Tibial artery (tissue), 4 donors: ENCODE data around the gene HID1.
A peak's percentile ranks its signal among the peaks of the same experiment; 100 is the strongest.

Source experiments
- DNase-seq, 2 donors: peaks; one replicate each; pipeline ENCODE4 v3.0.0-alpha.2; 2019
- H3K27ac ChIP-seq, 2 donors: fragments of 200-600 bp; sonication (generic) in 1 of 2; 1 replicate in 1 of 2; 2 replicates in 1 of 2; pipeline ENCODE4 v1.5.1; 2018 to 2019; ENCODE audit warnings: mild to moderate bottlenecking in 1 of 2
- H3K27me3 ChIP-seq, 2 donors: fragments of 200-600 bp; sonication (generic) in 1 of 2; one replicate each; pipeline versions ENCODE4 v1.5.1 to v1.6.0; 2016 to 2019
- H3K36me3 ChIP-seq, 3 donors: fragments of 200-600 bp; sonication (generic) in 2 of 3; one replicate each; pipeline ENCODE4 v1.5.1; 2016 to 2019; ENCODE audit warnings: mild to moderate bottlenecking in 2 of 3
- H3K4me1 ChIP-seq, 4 donors: fragments of 200-600 bp; sonication (generic) in 2 of 4; 1 replicate in 3 of 4; 2 replicates in 1 of 4; pipeline ENCODE4 v1.5.1; 2016 to 2019
- H3K4me3 ChIP-seq, 2 donors: fragments of 200-600 bp; sonication (generic) in 1 of 2; 1 replicate in 1 of 2; 2 replicates in 1 of 2; pipeline ENCODE4 v1.5.1; 2018 to 2019; ENCODE audit warnings: mild to moderate bottlenecking in 2 of 2
- H3K9me3 ChIP-seq, 3 donors: fragments of 200-600 bp; sonication (generic) in 1 of 3; one replicate each; pipeline ENCODE4 v1.5.1; 2016 to 2019
- CTCF ChIP-seq, 2 experiments: fragments of 200-600 bp in 1 of 2; fragments of 450-650 bp in 1 of 2; IDR thresholded peaks; one replicate each; pipeline ENCODE4 v1.5.1; 2017 to 2019; ENCODE audit warnings: antibody characterized with exemption in 2 of 2, mild to moderate bottlenecking in 1 of 2, moderate library complexity in 1 of 2
- intact Hi-C: fragments of 100-400 bp; cut with DNase I; formaldehyde crosslinking; loops from one replicate; pipeline ENCODE4 v1.15.0; 2023; ENCODE audit warnings: low total_unique reads

The HID1 gene

GRCh38 chr17:74978240-74978639 lies 5.7 kb upstream of the HID1 start:
- Histone ChIP-seq H3K9me3 (no peaks in the 10 kb centered on the region), H3K36me3 (no peaks in the 10 kb centered on the region), H3K27ac (no peak overlapping the region), H3K4me3 (no peak overlapping the region), H3K27me3 (peaks cover 0 to 8% of the 10 kb centered on the region in 2 donors), H3K4me1 (peaks cover 0 to 14% (median 11%) of the 10 kb centered on the region in 4 donors)
- no peak for DNase-seq
- no peak for TF ChIP-seq CTCF (IDR thresholded peaks at IDR 0.05)
- intact Hi-C loops: no loop called here

- no peaks in the 10 kb centered on the region for H3K9me3 ChIP-seq
- no peak for TF ChIP-seq CTCF (IDR thresholded peaks at IDR 0.05)
- no peak for DNase-seq
- H3K4me3 ChIP-seq: no peak overlapping the region
- no peak overlapping the region for H3K27ac ChIP-seq
- peaks cover 0 to 8% of the 10 kb centered on the region in 2 donors for H3K27me3 ChIP-seq
- H3K4me1 ChIP-seq: peaks cover 0 to 18% (median 12%) of the 10 kb centered on the region in 4 donors
- intact Hi-C loops: no loop called here
- H3K36me3 ChIP-seq: no peaks in the 10 kb centered on the region
Measured at GRCh38 chr17:74977802-74978201, 5.2 kb upstream of the HID1 start.

- TF ChIP-seq CTCF (IDR thresholded peaks at IDR 0.05): no peak
- no peaks in the 10 kb centered on the region for H3K36me3 ChIP-seq
- H3K27ac ChIP-seq: no peak overlapping the region
- no peak overlapping the region for H3K4me3 ChIP-seq
- H3K27me3 ChIP-seq: peaks cover 0 to 26% of the 10 kb centered on the region in 2 donors
- H3K9me3 ChIP-seq: no peaks in the 10 kb centered on the region
- intact Hi-C loops: no loop called here
- DNase-seq: no peak
- H3K4me1 ChIP-seq: peaks cover 0 to 21% (median 17%) of the 10 kb centered on the region in 4 donors
Measured at GRCh38 chr17:74975943-74976342, 3.4 kb upstream of the HID1 start.

GRCh38 chr17:74972973-74973328 lies 392 bp upstream of the HID1 start:
- intact Hi-C loops: no loop called here
- Histone ChIP-seq H3K4me3 (peak overlapping the region; percentile 55 to 72), H3K9me3 (no peaks in the 10 kb centered on the region), H3K27ac (no peak overlapping the region), H3K4me1 (peaks cover 0 to 29% (median 17%) of the 10 kb centered on the region in 4 donors), H3K36me3 (no peaks in the 10 kb centered on the region), H3K27me3 (peaks cover 0 to 44% of the 10 kb centered on the region in 2 donors)
- no peak for DNase-seq
- no peak for TF ChIP-seq CTCF (IDR thresholded peaks at IDR 0.05)

GRCh38 chr17:74971842-74972106 lies 785 bp downstream of the HID1 start:
- Histone ChIP-seq H3K4me3 (peak overlapping the region; percentile 55 to 72), H3K27ac (no peak overlapping the region), H3K36me3 (no peaks in the 10 kb centered on the region), H3K27me3 (peaks cover 0 to 44% of the 10 kb centered on the region in 2 donors), H3K9me3 (no peaks in the 10 kb centered on the region), H3K4me1 (peaks cover 0 to 29% (median 17%) of the 10 kb centered on the region in 4 donors)
- no peak for TF ChIP-seq CTCF (IDR thresholded peaks at IDR 0.05)
- intact Hi-C loops: no loop called here
- DNase-seq: no peak
